HG03039 (cell line): ENCODE results near the gene SLC35F4.
"Not testable (repeated sequence)": the region's sequence is repeated elsewhere in the genome, so short reads cannot be mapped to it uniquely, and the experiment has no call there.

Source experiments
- ATAC-seq: cut with Tn5 transposase; IDR thresholded peaks from one replicate; pipeline ENCODE4 v1.9.1; 2021; ENCODE audit warnings: mild to moderate bottlenecking, moderate library complexity; ENCODE audit not compliant: unreplicated experiment

SLC35F4 gene

GRCh38 chr14:57732463-57733285, 133.2 kb downstream of the SLC35F4 start:
- ATAC-seq, result no peak

GRCh38 chr14:57729208-57730187, 136.4 kb downstream of the SLC35F4 start:
- no peak for ATAC-seq

GRCh38 chr14:57725399-57726077, 140.4 kb downstream of the SLC35F4 start:
- no peak for ATAC-seq

- not testable (repeated sequence) for ATAC-seq
These were observed 143.8 kb downstream of the SLC35F4 start for GRCh38 chr14:57722141-57722540.

GRCh38 chr14:57714487-57714931, 151.4 kb downstream of the SLC35F4 start:
- no peak for ATAC-seq

GRCh38 chr14:57712698-57713097, 153.2 kb downstream of the SLC35F4 start:
- no peak for ATAC-seq

- no peak for ATAC-seq
These were observed 153.8 kb downstream of the SLC35F4 start for GRCh38 chr14:57712102-57712501.

- no peak for ATAC-seq
These were observed 156.0 kb downstream of the SLC35F4 start for GRCh38 chr14:57709909-57710308.

- not testable (repeated sequence) for ATAC-seq
These were observed 156.8 kb downstream of the SLC35F4 start for GRCh38 chr14:57709086-57709485.

- ATAC-seq, result no peak
These were observed 158.7 kb downstream of the SLC35F4 start for GRCh38 chr14:57707219-57707618.

- no peak for ATAC-seq
These were observed 161.1 kb downstream of the SLC35F4 start for GRCh38 chr14:57704763-57705162.

- no peak for ATAC-seq
These were observed 165.9 kb downstream of the SLC35F4 start for GRCh38 chr14:57699947-57700346.

- ATAC-seq, result no peak
These were observed 173.2 kb downstream of the SLC35F4 start for GRCh38 chr14:57692671-57693070.

GRCh38 chr14:57687416-57687815, 178.5 kb downstream of the SLC35F4 start:
- ATAC-seq, result no peak

GRCh38 chr14:57686304-57686703, 179.6 kb downstream of the SLC35F4 start:
- no peak for ATAC-seq

- ATAC-seq, result no peak
These were observed 194.9 kb downstream of the SLC35F4 start for GRCh38 chr14:57671021-57671420.

GRCh38 chr14:57660208-57660607, 205.7 kb downstream of the SLC35F4 start:
- no peak for ATAC-seq

- ATAC-seq, result no peak
These were observed 206.8 kb downstream of the SLC35F4 start for GRCh38 chr14:57659052-57659451.

GRCh38 chr14:57657487-57657886, 208.4 kb downstream of the SLC35F4 start:
- ATAC-seq, result no peak

GRCh38 chr14:57656853-57657252, 209.0 kb downstream of the SLC35F4 start:
- no peak for ATAC-seq

GRCh38 chr14:57652769-57653168, 213.1 kb downstream of the SLC35F4 start:
- no peak for ATAC-seq
